GM19025 (cell line): ENCODE measurements around the gene FPR2.
"Not testable (repeated sequence)": the region's sequence is repeated elsewhere in the genome, so short reads cannot be mapped to it uniquely, and the experiment has no call there.

ENCODE experiments used
- ATAC-seq: cut with Tn5 transposase; IDR thresholded peaks from one replicate; pipeline ENCODE4 v1.9.1; 2021; ENCODE audit warnings: mild to moderate bottlenecking, low read depth, moderate library complexity; ENCODE audit not compliant: unreplicated experiment

FPR2 gene

DNA sequence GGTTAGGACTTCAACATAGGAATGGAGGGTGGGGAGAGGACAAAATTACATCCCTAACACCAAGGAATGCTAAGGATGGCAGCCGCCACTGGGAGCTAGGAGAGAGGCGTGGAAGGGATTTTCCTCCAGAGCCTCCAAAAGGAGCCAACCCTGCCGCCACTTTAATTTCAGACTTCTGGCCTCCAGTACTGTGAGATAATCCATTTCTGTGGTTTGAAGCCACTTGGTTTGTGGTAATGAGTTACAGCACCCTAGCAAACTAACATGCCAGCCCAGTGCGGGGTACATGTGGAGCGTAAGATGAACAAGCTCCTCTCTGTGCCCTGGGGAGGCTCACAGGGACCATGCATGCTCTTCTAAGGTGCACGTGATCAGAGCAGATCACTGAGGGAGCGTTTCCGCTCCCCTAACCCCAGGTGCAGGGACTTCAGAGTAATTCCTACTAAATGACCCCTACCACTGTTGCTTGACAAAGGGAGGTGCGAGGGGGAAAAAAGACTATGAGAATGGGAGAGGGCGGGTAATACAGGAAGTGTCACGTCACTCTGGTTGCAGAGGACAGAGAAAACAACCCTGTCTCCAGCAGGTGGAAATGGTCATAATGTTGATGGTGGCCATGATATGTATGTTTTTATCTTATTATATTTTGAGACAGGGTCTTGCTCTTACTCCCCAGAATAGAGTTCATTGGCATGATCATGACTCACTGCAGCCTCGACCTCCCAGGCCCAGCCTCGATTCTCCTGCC is 21.3 kb upstream of the FPR2 start:
- no peak for ATAC-seq

- ATAC-seq = no peak
Observed at GRCh38 chr19:51740356-51740755, 20.6 kb upstream of the FPR2 start.

GRCh38 chr19:51742789-51743188 is 18.2 kb upstream of the FPR2 start:
- no peak for ATAC-seq

- ATAC-seq = no peak
Observed at GRCh38 chr19:51743405-51743804, 17.6 kb upstream of the FPR2 start.

DNA sequence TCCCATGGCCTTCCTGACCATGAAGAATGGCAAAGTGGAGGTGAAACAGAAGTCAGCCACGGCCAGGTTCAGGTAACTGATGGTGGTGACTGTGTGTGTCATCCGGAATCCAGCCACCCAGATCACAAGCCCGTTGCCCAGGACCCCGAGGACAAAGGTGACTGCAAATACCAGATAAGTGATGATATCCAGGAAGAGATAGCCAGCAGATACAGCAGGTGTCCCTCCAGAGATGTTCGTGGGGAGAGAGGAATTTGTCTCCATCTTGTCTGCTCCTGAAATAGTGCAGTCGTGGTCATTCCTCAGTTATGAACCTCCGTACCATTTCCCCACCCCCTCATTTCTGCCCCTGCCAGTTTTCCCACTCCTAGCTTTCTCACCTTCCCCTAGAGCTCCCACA is 14.2 kb upstream of the FPR2 start:
- no peak for ATAC-seq

GRCh38 chr19:51749979-51750378 is 11.0 kb upstream of the FPR2 start:
- ATAC-seq = no peak

DNA sequence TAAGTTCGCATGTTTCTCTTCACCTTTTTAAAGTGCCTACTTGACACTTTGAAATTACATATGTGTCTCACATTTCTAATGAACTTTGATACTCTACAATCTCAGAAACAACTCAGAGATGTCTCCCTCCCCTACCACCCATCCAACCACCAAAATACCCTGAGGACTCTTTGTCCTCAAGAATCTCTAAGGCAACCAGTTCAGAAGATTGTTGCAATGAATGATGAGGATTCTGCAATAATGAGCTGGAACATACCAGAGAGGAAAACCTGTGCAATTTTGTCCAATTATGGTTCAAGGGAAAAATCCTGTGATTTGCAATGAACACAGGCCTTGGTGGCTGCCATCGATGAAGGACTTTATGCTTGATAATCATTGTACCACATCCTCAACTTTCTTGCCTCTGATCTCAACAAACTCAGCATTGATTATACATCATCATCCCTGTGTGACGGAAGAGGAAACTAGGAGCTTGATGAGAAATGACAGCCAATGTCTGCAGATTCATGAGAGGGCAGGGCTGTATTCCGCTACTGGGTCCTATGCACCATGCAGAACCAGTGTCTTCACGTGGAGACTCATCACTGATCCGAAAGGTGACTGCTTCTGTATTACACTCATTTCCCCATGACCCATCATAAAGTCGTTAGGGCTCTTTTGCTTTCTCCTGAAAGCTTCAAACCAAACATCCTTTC is 10.4 kb upstream of the FPR2 start:
- ATAC-seq = no peak

GRCh38 chr19:51751655-51752054 is 9.3 kb upstream of the FPR2 start, which contains the start of gene FPR1:
FPR1 (minus strand) TSS chr19:51751878; CDS start chr19:51746994, 4,884 bp downstream.
- no peak for ATAC-seq

DNA sequence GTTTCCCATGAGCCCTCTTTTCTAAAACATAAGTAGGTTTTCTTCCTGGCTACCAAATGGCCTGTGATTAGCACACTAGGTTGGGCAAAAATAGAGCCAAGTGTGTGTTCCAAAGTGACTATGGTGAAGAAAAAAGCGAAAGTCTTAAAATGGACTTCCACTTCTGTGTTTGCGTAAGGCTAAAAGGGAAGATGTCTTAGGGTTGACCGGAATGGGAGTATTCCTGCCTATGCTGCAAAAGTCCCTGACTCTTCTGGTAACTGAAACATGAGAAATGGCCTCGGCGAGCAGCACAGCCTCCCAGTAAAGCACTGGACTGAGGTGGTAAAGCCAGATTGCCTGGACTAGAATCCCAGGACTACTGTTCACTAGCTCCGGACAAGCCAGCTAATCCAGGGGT is 6.9 kb upstream of the FPR2 start:
- ATAC-seq = no peak

DNA sequence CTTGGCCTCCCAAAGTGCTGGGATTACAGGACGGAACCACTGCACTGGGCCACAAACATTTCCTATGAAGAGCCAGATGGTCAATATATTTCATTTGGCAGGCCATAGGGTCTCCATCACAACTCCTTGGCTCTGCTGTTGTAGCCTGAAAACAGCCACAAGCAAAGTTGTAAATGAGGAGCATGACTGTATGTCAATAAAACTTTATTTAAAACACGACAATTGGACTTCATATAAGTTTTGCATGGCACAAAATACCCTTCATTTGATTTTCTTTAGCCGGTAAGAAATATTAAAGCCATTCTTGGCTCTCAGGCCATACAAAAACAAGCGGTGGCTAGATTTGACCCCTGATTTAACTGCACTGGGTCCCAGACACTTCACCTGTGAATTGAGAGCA is 6.2 kb upstream of the FPR2 start:
- ATAC-seq = no peak

DNA sequence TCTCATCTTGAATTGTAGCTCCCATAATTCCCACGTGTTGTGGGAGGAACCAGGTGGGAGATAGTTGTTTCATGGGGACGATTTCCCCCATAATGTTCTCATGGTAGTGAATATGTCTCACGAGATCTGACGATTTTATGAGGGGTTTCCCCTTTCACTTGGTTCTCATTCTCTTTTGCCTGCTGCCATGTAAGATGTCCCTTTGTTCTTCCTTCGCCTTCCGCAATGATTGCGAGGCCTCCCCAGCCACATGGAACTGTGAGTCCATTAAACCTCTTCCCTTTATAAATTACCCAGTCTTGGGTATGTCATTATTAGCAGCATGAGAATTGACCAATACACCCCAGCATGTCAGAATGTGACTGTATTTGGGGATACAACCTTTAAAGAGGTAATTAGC is 5.4 kb upstream of the FPR2 start:
- ATAC-seq = no peak

DNA sequence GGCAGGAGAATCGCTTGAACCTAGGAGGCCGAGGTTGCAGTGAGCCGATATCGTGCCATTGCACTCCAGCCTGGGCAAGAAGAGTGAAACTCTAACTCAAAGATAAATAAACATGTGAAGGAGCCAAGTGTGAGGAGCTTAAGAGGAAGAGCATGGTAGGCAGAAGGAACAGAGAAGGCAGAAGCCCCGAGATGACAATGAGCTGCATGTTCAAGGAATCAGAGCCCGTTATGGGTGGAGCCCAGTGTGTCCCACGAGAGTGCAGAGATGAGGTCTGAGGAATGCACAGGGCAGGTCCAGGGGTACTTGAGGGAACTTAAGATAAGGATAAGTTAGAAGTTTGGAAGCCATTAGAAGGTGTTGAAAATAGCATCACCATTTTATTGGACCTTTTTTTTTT is 716 bp downstream of the FPR2 start:
- ATAC-seq = no peak

GRCh38 chr19:51765086-51765485 is 4.1 kb downstream of the FPR2 start:
- ATAC-seq = no peak

GRCh38 chr19:51766461-51766860 is 5.5 kb downstream of the FPR2 start:
- ATAC-seq = no peak

DNA sequence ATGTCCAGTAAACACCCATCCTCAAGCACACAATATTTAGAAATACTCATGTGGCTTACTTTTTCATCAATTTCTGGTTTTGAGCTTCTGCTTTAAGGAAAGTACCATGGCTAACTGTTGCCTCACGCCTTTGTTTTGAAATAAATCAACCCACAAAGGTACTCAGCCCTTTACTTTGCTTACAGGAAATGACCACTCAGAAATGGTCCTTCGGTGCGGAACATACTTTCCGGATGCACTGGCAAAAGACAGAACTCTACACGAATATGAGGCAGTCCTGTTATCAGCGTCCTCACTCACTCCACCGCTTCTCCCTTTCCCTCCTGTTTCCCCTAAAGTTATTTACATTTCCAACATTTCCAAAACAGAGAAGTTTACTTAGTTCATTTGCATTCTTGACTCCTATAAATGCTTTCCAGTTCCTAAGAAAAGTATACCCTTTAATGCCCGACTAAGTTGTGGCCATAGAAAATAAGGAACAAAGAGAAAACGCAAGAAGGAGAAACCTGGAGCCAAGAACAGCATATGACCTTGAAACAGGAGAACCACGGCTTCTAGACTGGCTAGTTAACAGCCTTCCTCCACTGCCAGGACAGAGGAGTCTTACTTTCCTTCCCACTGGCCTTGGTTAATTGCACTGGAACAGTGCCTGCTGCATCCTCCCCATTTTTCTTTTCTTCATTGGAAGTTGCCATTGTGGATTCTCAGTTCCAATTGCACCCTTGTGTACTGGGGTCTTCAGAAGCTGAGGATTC is 10.6 kb downstream of the FPR2 start:
- ATAC-seq = no peak

DNA sequence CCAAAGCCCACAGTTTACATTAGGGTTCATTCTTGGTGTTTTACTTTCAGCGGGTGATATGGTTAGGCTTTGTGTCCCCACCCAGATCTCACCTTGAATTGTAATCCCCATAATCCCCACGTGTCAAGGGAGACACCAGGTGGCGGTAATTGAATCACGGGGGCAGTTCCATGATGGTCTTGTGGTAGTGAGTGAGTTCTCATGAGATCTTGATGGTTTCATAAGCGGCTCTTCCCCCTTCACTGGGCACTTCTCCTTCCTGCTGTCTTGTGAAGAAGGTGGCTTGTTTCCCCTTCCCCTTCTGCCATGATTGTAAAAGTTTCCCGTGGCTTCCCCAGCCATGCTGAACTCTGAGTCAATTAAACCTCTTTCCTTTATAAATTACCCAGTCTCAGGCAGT is 12.0 kb downstream of the FPR2 start:
- ATAC-seq = no peak

DNA sequence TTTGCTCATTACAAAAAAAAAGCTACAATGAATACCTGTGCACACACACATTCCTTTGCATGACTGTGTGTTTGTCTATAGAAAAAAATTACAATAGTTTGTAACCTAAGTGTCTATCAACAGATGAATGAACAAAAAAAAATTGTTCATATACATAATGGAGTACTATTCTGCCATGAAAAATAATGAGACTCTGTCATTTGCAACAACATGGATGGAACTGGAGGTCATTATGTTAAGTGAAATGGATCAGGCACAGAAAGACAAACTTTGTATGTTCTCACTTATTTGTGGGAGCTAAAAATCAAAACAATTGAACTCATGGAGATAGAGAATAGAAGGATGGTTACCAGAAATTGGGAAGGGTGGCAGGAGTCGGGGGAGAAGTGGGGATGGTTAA is 15.6 kb downstream of the FPR2 start:
- not testable (repeated sequence) for ATAC-seq

DNA sequence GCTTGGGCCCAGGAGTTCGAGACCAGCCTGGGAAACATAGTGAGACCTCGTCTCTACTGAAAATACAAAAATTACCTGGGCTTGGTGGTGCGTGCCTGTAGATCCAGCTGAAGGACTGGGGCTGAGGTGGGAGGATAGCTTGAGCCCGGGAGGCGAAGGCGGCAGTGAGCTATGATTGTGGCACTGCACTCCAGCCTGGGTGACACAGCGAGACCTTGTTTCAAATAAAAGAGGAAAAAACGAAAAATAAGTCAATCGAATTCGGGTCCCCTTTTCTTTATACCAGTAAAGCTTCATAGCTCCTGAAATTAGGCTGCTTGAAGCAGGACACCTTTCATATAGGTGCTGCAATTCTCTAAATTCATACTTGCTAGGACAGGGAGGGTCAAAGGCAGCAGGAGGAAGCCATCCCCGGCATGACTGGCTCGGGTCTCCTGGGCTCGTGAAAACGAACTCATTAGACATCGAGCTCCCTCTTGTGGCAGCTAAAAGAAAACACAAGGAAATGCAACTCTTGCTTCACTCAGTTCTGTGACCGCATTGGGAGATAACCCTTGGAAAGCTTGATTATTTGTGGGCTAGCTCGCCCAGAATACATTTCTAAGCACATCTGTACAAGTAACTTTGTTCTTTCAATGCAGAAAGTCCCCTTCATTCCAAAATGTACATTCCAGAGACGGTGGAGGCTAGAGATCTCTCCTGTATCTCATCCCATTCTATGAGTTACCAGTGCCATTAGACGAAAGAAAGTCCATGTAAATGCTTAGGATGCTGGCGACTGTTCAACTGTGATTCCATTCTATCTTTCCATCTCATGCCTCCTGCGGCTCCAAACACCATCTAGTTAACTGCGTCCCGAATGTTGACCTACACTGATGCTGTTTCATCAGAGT is 16.8 kb downstream of the FPR2 start:
- no peak for ATAC-seq

DNA sequence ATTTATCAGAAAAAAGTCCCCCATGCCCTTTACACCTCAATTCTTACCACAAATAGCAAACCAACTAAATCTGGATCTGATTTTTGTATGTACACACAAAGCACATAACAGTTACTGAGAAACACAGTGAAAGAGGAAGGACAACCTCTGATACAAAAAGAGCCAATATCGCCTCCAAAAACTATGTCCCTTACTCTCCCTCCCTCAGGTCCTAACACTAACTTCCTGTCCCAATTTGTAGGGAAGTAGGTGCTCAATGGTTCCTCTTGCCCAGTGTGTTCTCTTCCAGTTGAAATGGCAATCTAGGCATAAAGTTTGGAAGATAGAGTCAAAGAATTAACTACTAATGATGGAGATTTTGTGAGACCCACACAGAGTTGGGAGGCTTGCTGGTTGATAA is 18.2 kb downstream of the FPR2 start:
- ATAC-seq = no peak

DNA sequence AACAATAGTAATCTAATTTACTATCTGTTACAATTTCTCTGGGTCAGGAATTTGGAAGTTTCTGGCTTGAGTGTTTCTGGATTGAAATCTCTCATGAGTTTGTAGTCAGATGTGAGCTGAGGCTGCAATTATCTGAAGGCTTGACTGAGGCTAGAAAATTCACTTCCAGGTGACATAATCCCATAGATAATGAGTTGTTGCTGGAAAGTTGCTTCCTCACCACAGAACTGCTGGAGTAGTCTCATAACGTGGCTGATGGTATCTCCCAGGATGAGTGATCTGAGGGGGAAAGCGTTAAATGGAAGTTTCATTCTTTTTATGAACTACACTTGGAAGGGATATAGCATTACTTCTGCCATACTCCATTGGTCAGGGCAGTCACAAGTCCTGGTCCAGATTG is 18.7 kb downstream of the FPR2 start:
- ATAC-seq = no peak
